ENCODE measurements around the gene BRD7.

Gene BRD7

GRCh38 chr16:50269769-50270509 lies 98.8 kb downstream of the BRD7 start:
- Histone ChIP-seq H3K4me3 (replicated peaks; ENCODE audit: insufficient read depth, low read length) (no peak overlapping the region), H3K27ac (replicated peaks) (no peak overlapping the region)

GRCh38 chr16:50269061-50269705 lies 99.6 kb downstream of the BRD7 start:
- Histone ChIP-seq H3K27me3 (ENCODE audit: insufficient read depth, poor library complexity, severe bottlenecking) (no peaks in the 10 kb centered on the region), H3K27ac (replicated peaks) (no peak overlapping the region), H3K4me3 (replicated peaks; ENCODE audit: insufficient read depth, low read length) (no peak overlapping the region)
- no peak for DNase-seq (ENCODE audit: low read depth in 1 of 2, low spot score in 1 of 2)
- TF ChIP-seq GABPA (IDR thresholded peaks at IDR 0.05; ENCODE audit: low read depth) (no peak), POLR2AphosphoS5 (IDR thresholded peaks at IDR 0.05; ENCODE audit: low read depth) (no peak), CTCF (IDR thresholded peaks at IDR 0.05; ENCODE audit: insufficient read depth, low read length) (no peak), SPI1 (IDR thresholded peaks at IDR 0.05; ENCODE audit: borderline replicate concordance, low read depth) (no peak), REST (IDR thresholded peaks at IDR 0.05; ENCODE audit: insufficient replicate concordance, low read depth) (no peak)

More at GRCh38 chr16:50269769-50270509, 98.8 kb downstream of the BRD7 start:
- TF ChIP-seq REST (IDR thresholded peaks at IDR 0.05; ENCODE audit: insufficient replicate concordance, low read depth) (no peak), GABPA (IDR thresholded peaks at IDR 0.05; ENCODE audit: low read depth) (no peak), CTCF (IDR thresholded peaks at IDR 0.05; ENCODE audit: insufficient read depth, low read length) (no peak), SPI1 (IDR thresholded peaks at IDR 0.05; ENCODE audit: borderline replicate concordance, low read depth) (no peak), POLR2AphosphoS5 (IDR thresholded peaks at IDR 0.05; ENCODE audit: low read depth) (no peak)
- H3K27me3 ChIP-seq (ENCODE audit: insufficient read depth, poor library complexity, severe bottlenecking) = no peaks in the 10 kb centered on the region
- DNase-seq (ENCODE audit: low read depth in 1 of 2, low spot score in 1 of 2) = no peak

GRCh38 chr16:50268352-50268751 lies 100.4 kb downstream of the BRD7 start:
- TF ChIP-seq GABPA (IDR thresholded peaks at IDR 0.05; ENCODE audit: low read depth) (no peak), REST (IDR thresholded peaks at IDR 0.05; ENCODE audit: insufficient replicate concordance, low read depth) (no peak), CTCF (IDR thresholded peaks at IDR 0.05; ENCODE audit: insufficient read depth, low read length) (no peak), POLR2AphosphoS5 (IDR thresholded peaks at IDR 0.05; ENCODE audit: low read depth) (no peak), SPI1 (IDR thresholded peaks at IDR 0.05; ENCODE audit: borderline replicate concordance, low read depth) (no peak)
- no peak for DNase-seq (ENCODE audit: low read depth in 1 of 2, low spot score in 1 of 2)
- no peak overlapping the region for H3K4me3 ChIP-seq (replicated peaks; ENCODE audit: insufficient read depth, low read length)
- H3K27ac ChIP-seq (replicated peaks) = no peak overlapping the region
- H3K27me3 ChIP-seq (ENCODE audit: insufficient read depth, poor library complexity, severe bottlenecking) = no peaks in the 10 kb centered on the region

All from HL-60 (cell line).